ENCODE results near the gene GPN2.

GPN2 gene

GRCh38 chr1:26889551-26890466 lies at the start of gene GPN2:
Gene GPN2, minus strand, starts transcription at chr1:26890283. Its CDS starts 187 bp downstream, at chr1:26890096.
- DNase-seq = peak; percentile 80

DNA sequence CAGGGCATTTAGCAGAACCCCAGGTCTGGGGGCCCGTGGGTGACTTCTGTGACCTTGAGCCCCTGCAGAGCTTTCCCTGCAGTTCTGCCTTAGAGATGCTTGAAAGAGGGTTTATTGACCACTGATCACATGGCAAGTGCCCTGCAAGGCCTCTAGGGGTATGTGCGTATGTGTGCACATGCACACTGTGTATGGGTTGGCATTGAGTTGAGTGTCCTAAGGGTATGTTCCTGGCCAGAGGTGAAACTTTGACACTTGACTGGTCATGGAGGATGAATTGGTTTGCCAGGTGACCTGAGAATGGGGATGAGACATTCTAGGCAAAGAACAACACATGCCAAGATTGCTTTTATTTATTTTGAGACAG lies 48.6 kb upstream of the GPN2 start:
- no peak for DNase-seq

GRCh38 chr1:26938004-26938658 lies 48.0 kb upstream of the GPN2 start:
- no peak for DNase-seq

DNA sequence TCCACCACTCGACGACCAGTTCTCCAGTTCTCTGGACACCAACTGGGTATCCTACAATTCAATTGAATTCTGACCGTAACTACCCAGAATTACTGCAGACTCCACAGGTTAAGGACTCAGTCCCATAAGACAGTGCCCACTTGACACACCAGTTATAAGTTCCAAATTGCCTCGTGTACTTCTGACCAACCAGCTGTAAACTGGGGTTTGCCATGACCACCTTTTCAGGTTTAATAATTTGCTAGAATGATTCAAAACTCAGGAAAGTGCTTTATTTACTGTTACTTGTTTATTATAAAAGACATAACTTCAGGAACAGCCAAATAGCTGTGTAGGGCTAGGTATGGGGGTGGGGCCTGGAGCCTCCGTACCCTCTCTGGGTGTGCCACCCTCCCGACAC lies 46.7 kb upstream of the GPN2 start:
- no peak for DNase-seq

DNA sequence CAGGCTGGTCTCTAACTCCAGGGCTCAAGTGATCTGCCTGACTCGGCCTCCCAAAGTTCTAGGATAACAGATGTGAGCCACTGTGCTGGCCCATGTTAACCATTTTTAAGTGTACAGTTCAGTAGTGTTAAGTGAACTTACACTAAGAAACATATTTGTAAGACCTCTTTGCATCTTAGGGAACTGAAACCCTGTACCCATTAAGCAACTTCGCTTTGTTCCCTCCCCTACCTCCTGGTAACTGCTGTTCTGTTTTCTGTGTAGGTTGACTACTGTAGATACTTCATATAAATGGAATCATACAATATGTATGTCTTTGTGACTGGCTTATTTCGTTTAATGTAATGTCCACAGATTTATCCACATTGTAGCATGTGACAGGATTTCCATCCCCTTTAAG lies 42.4 kb upstream of the GPN2 start:
- DNase-seq = no peak

DNA sequence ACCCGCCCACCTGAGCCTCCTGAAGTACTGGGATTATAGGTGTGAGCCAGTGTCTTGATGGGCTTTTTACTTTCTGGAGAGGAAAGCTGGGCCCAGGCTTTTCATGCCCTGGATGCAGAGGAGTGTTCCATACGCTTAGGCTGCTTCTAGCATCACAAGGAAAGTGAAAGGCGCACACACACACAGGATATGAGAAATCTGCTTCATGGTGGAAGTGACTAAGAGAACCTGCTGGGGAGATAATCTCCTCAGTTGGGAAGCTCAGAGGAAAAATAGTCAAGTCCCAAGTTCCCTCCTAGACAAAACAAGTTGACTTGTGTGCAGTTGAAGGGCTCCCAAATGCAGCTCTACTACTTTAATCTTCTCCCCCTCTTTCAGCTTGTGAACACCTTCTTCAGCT lies 33.6 kb upstream of the GPN2 start:
- no peak for DNase-seq

- no peak for DNase-seq
Measured at GRCh38 chr1:26922901-26923300, 32.8 kb upstream of the GPN2 start.

DNA sequence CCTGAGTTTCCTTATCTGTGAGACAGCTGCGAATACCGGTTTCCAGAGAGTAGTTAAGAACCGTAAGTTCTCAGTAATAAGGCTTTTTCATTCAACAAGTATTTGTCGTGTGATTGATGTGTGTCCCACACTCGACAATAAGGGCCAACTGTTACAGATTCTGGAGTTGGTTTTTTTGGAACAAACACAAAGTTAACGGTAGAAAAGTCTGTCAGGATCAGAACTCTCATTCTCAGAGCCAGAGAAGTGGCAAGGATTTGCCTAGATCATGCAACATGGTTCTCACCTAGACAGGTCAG lies 32.3 kb upstream of the GPN2 start:
- DNase-seq = no peak

DNA sequence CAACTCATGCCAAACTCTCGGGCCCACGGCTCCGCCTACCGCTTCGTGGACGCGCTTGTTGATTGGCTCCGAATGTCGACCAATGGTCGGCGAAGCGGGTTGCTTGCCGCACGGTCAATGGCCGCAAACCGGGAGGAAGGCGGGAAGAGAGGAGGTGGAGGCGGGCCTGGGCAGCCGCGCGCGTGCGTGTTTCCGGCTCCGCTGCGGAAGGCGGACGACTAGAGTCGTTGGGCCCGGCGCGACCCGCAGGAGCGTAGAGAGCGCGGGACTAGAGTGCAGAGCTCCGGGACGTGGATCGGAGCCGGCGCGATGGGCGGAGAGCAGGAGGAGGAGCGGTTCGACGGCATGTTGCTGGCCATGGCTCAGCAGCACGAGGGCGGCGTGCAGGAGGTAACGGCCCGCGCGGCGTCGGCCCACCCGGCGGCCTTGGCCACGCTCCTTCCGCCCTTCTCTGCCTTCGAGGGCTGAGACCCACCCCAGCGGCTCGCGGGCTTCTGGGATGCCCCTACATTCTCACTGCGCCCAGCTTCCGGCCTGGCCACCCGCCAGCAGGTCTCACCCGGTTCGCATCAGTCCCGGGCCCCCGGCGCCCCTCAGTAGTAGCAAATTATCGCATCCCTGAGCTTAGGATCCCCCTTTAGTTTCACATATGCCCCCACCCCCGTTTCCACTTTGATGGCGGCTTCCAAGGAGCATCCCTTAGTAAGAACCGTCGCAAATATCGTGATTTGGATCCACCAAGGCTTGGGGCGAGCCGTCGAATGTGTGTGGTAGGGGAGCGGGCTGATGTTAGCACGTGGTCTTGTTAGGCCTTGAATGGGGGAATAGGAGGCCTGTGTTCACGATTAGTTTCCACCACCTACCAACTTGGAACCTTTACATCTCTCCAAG lies 31.7 kb upstream of the GPN2 start, which contains the start of gene NUDC:
TSS of gene NUDC (plus strand) at position 204 of the 891 bp plus-strand sequence. CDS start at position 310, 106 bp downstream.
- peak; percentile 97 for DNase-seq

DNA sequence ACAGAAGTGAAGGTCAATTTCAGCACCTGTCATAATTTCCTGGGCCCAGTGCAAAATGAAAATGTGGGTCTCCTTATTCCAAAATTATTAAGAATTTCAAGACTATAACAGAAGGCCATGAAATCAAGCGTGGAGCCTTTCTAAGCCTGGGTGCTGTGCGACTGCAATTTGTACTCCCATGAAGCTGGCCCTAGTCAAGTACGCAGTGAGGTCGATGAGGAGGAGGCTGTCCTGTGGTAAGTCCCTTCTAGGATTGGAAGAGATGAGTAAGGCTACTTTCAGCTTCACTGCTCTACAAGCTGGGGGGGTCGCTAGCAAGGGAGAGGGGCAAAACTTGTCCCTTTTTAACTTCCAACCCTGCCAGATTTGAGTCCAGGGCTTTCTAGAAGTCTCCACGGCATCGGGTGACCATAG lies 31.1 kb upstream of the GPN2 start:
- no peak for DNase-seq

DNA sequence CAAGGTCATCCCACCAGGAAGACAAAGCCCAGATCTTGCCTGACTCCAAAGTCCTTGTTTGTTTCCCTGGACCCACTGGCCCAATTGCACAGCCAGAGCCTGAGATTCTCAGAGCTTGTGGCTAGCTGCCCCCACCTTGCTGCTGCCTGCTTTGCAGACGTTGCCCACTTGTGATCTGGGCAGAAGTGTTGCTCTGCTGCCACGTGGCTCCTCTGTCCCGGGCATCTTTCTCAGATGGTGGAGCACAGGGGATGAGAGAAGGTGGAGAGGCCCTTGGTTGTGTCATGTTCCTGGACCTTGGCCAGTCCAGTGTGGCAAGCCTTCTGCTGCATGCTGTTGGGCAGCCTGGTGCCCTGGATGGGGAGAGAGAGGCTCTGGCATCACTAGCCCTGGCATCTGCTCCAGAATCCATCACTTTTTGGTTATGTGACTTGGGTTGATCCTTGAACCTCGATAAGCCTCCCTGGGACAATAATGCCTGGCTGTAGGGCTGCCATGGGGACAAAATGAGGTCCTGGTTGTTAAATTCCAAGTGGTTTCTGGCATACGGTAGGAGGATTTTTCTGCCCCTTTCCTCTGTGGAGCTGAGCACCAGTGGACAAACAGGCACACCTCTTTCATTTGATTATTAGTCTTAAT lies 25.2 kb upstream of the GPN2 start:
- DNase-seq = no peak

DNA sequence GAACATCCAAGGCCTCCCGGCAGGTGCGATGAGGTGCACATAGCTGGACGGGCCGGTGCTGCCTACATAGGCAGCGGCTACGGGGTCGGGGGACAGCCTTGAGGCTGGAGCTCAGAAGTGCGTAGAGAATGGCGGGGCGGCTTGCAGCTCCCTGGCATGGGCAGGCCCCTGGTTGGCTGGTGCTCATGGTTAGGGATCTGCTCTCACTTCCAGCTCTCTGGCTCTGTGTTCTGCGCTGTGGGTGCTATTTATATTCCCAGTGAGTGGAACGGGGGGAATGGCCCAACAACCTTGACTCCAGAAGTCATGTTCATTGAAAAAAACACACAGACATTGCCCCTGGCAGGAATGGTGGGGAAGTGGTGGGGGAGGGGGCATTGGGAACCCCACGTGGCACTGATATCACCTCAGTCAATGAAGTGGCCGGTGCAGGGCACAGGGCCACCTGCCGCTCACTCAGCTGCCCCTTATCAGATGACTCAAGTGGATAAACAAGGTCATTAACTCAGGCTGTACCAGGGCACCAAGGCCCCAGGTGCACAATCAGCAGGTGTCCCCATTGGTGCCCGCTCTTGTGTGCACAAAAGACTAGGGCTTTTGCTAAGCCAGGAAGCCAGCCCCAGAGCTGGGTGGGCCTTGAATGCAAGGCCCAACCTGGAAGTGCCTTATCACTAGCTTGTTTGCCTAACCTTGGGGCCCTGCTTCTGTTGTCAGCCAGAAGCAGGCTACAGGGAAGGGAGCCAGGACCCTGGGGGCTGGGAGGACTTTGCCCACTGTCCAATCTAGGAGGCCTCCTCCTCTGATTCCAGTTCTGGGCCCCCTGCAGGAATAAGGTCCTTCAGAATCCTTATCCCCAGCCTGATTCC lies 23.9 kb upstream of the GPN2 start, which contains the start of gene NR0B2:
TSS of gene NR0B2 (minus strand) at position 222 of the 866 bp plus-strand sequence. CDS start at position 187, 35 bp downstream.
- no peak for DNase-seq

- no peak for DNase-seq
Measured at GRCh38 chr1:26913389-26913753, 23.3 kb upstream of the GPN2 start.

DNA sequence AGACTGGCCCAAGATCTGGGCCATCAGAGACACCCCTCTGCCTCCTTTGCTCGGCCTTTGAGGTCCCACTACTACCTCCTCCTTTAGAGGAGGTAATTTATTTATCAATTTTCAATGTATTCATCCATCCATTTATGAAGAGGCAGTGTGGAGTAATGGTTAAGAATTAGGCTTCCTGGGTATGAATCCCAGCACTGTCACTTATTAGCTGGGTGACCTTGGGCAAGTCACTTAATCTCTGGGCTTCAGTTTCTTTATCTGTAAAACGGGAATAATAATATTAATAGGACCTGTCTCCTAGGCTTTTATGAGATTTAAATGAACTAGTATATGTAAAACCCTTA lies 22.0 kb upstream of the GPN2 start:
- no peak for DNase-seq

GRCh38 chr1:26911399-26912146 lies 21.5 kb upstream of the GPN2 start:
- DNase-seq = no peak

- no peak for DNase-seq
Measured at GRCh38 chr1:26910343-26911160, 20.5 kb upstream of the GPN2 start.

GRCh38 chr1:26909951-26910342 lies 19.9 kb upstream of the GPN2 start:
- no peak for DNase-seq

DNA sequence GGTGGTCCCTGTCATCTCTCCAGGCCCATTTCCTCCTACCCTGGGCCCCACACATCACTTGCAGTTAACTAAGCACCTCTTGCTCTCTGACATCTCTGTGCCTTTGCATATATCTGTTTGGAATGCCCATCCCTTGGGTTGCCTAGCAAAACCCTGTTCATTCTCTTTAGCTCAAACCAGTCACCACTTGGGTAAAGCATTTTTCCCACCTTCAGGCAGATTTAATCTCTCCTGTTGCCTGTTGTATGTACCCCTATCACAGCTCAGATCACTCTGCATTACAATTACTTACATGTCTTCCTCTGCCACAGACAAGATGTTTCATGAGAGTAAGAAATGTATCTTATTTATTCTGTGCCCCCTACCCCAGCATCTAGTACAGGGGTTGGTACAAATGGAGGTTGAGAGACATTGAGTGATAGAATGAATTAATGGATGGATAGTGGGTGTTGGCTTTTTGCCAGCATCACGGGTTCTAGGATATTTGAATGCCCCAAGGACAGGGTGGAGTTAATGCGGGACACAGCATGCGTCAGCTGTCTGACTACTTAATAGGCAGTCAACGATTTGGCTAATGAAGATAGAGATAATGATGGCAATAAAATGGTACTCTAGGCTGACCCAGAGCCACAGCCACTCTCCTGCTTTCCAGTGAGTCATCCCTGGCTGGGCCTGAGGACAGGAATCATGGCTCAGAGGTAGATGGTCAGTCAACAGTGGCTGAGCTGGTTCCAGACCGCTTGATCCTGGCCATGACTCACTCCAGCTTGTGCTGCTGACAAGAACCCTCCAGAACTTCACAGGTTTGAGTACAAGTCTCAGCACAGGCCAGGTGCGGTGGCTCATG lies 17.2 kb upstream of the GPN2 start:
- DNase-seq = no peak

DNA sequence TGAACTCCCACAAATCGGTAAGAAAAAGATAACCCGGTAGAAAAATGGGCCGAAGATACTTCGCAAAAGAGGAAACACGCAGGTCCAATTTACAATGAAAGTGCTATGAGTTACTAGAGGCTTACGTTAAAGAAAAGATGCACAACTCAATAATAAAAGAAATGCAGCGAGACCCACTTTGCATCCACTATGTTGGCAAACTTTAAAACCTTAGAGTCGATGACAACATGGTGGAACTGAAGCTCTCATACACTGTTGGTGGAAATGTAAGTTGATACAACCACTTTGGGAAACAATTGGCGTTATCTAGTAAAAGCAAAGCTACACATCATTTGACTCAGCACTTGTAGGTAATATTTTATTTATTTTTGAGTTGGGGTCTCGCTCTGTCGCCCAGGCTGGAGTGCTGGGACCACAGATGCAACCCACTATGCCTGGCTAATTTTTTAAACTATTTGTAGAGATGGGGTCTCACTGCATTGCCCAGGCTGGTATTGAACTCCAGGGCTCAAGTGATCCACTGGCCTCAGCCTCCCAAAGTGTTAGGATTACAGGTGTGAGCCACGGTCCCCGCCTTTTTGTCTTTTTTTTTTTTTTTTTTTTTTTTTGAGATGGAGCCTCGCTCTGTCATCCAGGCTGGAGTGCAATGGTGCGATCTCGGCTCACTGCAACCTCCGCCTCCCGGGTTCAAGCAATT lies 10.9 kb upstream of the GPN2 start:
- no peak for DNase-seq
